H9 (cell line): ENCODE measurements around the gene ANO10. TPM values are rescaled to one million over a fixed set of nuclear protein-coding genes. Genes with fewer than 3 reads are reported as not detected.

Experiments used
- DNase-seq: peaks from one replicate; pipeline ENCODE4 v3.0.0-alpha.2; 2017
- H2AFZ ChIP-seq: one replicate; pipeline ENCODE4 v1.6.1; 2013; ENCODE audit warnings: mild to moderate bottlenecking, low read length, control low read depth, moderate library complexity
- H2AK5ac ChIP-seq: 2 replicates; pipeline ENCODE4 v1.6.1; 2013; ENCODE audit warnings: low read length, control low read depth, mixed read lengths; ENCODE audit not compliant: insufficient read length
- H2BK120ac ChIP-seq: one replicate; pipeline ENCODE4 v1.6.1; 2013; ENCODE audit warnings: low read depth, mild to moderate bottlenecking, low read length, control low read depth, inconsistent platforms; ENCODE audit not compliant: poor library complexity, severe bottlenecking
- H2BK12ac ChIP-seq: 2 replicates; pipeline ENCODE4 v1.6.1; 2013; ENCODE audit warnings: low read length, control low read depth, mixed read lengths, low read depth; ENCODE audit not compliant: insufficient read length
- H2BK15ac ChIP-seq: 2 replicates; pipeline ENCODE4 v1.6.1; 2013; ENCODE audit warnings: low read depth, low read length, control low read depth
- H2BK20ac ChIP-seq: one replicate; pipeline ENCODE4 v1.6.1; 2013; ENCODE audit warnings: low read depth, mild to moderate bottlenecking, low read length, control low read depth, inconsistent platforms; ENCODE audit not compliant: poor library complexity, severe bottlenecking
- H2BK5ac ChIP-seq: 2 replicates; pipeline ENCODE4 v1.6.1; 2013; ENCODE audit warnings: low read length, control low read depth, mixed read lengths; ENCODE audit not compliant: insufficient read length
- H3K14ac ChIP-seq: 2 replicates; pipeline ENCODE4 v1.6.1; 2013; ENCODE audit warnings: low read length, control low read depth; ENCODE audit not compliant: insufficient read depth
- H3K18ac ChIP-seq: 2 replicates; pipeline ENCODE4 v1.6.1; 2013; ENCODE audit warnings: low read depth, mild to moderate bottlenecking, mixed read lengths, low read length, control low read depth; ENCODE audit not compliant: insufficient read length
- H3K23ac ChIP-seq: 2 replicates; pipeline ENCODE4 v1.6.1; 2013; ENCODE audit warnings: low read length, control low read depth, mixed read lengths, low read depth; ENCODE audit not compliant: insufficient read length
- H3K23me2 ChIP-seq: 2 replicates; pipeline ENCODE4 v1.6.1; 2013; ENCODE audit warnings: low read depth, mild to moderate bottlenecking, mixed read lengths, low read length, control low read depth; ENCODE audit not compliant: insufficient read length, poor library complexity, severe bottlenecking
- H3K27ac ChIP-seq: 2 replicates; pipeline ENCODE4 v1.5.1; 2013; ENCODE audit warnings: low read length, control low read depth, mixed read lengths, low read depth; ENCODE audit not compliant: insufficient read length
- H3K27me3 ChIP-seq: 2 replicates; pipeline ENCODE4 v1.6.1; 2013; ENCODE audit warnings: low read length, control low read depth, inconsistent platforms; ENCODE audit not compliant: insufficient read depth
- H3K4ac ChIP-seq: 2 replicates; pipeline ENCODE4 v1.6.1; 2013; ENCODE audit warnings: low read depth, mild to moderate bottlenecking, control low read depth, inconsistent platforms, low read length, moderate library complexity
- H3K4me1 ChIP-seq: 2 replicates; pipeline ENCODE4 v1.6.1; 2013; ENCODE audit warnings: low read length, control low read depth, inconsistent platforms; ENCODE audit not compliant: insufficient read depth
- H3K4me2 ChIP-seq: 2 replicates; pipeline ENCODE4 v1.6.1; 2013; ENCODE audit warnings: low read length, control low read depth, mixed read lengths; ENCODE audit not compliant: insufficient read length, insufficient read depth
- H3K56ac ChIP-seq: 2 replicates; pipeline ENCODE4 v1.6.1; 2013; ENCODE audit warnings: low read depth, mild to moderate bottlenecking, mixed read lengths, low read length, control low read depth; ENCODE audit not compliant: insufficient read length
- H3K79me1 ChIP-seq: 2 replicates; pipeline ENCODE4 v1.6.1; 2013; ENCODE audit warnings: low read depth, mild to moderate bottlenecking, moderate library complexity, low read length, control low read depth, inconsistent platforms; ENCODE audit not compliant: insufficient read depth, poor library complexity, severe bottlenecking
- H3K79me2 ChIP-seq: 2 replicates; pipeline ENCODE4 v1.6.1; 2013; ENCODE audit warnings: low read length, control low read depth, inconsistent platforms; ENCODE audit not compliant: insufficient read depth
- H3K9ac ChIP-seq: 2 replicates; pipeline ENCODE4 v1.6.1; 2013; ENCODE audit warnings: low read length, control low read depth, mixed read lengths; ENCODE audit not compliant: insufficient read length; ENCODE audit errors: extremely low read depth
- H3K9me3 ChIP-seq: one replicate; pipeline ENCODE4 v1.6.1; 2013; ENCODE audit warnings: low read depth, low read length, inconsistent platforms; ENCODE audit not compliant: control insufficient read depth
- H3T11ph ChIP-seq: one replicate; pipeline ENCODE4 v1.6.1; 2013; ENCODE audit warnings: mild to moderate bottlenecking, low read length, control low read depth, inconsistent platforms
- H4K20me1 ChIP-seq: one replicate; pipeline ENCODE4 v1.6.1; 2013; ENCODE audit not compliant: control insufficient read depth, insufficient read length, insufficient read depth
- H4K5ac ChIP-seq: 2 replicates; pipeline ENCODE4 v1.6.1; 2013; ENCODE audit warnings: low read depth, mild to moderate bottlenecking, mixed read lengths, low read length, control low read depth; ENCODE audit not compliant: insufficient read length
- H4K8ac ChIP-seq: replicated peaks from 2 replicates; pipeline ENCODE4 v1.6.1; 2013; ENCODE audit warnings: low read length, control low read depth, mixed read lengths, low read depth; ENCODE audit not compliant: insufficient read length
- H4K91ac ChIP-seq: 2 replicates; pipeline ENCODE4 v1.6.1; 2013; ENCODE audit warnings: low read depth, mild to moderate bottlenecking, moderate library complexity, mixed read lengths, low read length, control low read depth; ENCODE audit not compliant: insufficient read length
- H3K27ac Mint-ChIP-seq, 3 experiments: 2 replicates in 2 of 3; 3 replicates in 1 of 3; pipeline ENCODE4 v1.8.0; 2020 to 2021; ENCODE audit warnings: mixed read lengths in 3 of 3, mild to moderate bottlenecking in 1 of 3, moderate library complexity in 1 of 3
- H3K27me3 Mint-ChIP-seq: 2 replicates; pipeline ENCODE4 v1.8.0; 2021; ENCODE audit warnings: low read depth, mild to moderate bottlenecking, moderate library complexity, mixed read lengths
- H3K36me3 Mint-ChIP-seq, 3 experiments: 2 replicates in 2 of 3; 3 replicates in 1 of 3; pipeline ENCODE4 v1.8.0; 2020 to 2021; ENCODE audit warnings: low read depth in 3 of 3, mixed read lengths in 3 of 3; ENCODE audit not compliant: insufficient read depth in 1 of 3
- H3K4me1 Mint-ChIP-seq, 2 experiments: 2 replicates each; pipeline ENCODE4 v1.8.0; 2020; ENCODE audit warnings: mixed read lengths in 2 of 2
- H3K4me3 Mint-ChIP-seq, 2 experiments: 2 replicates in 1 of 2; 3 replicates in 1 of 2; pipeline ENCODE4 v1.8.0; 2020 to 2021; ENCODE audit warnings: mild to moderate bottlenecking in 2 of 2, mixed read lengths in 2 of 2, moderate library complexity in 1 of 2
- H3K9me3 Mint-ChIP-seq, 2 experiments: 2 replicates in 1 of 2; 3 replicates in 1 of 2; pipeline ENCODE4 v1.8.0; 2020; ENCODE audit warnings: mild to moderate bottlenecking in 2 of 2, mixed read lengths in 2 of 2, moderate library complexity in 1 of 2
- WGBS: extraction: QIAGEN DNeasy Blood & Tissue Kit; methylation state at CpG from one replicate; pipeline ENCODE4 v1.1.7; 2013; ENCODE audit warnings: missing lambda C conversion rate, low lambda C conversion rate, mixed read lengths; ENCODE audit not compliant: insufficient read length; ENCODE audit errors: extremely low coverage; 5-methylcytosine and 5-hydroxymethylcytosine counted together
- total RNA-seq: library from RNA; stranded (reverse); gene quantifications from 2 replicates; pipeline ENCODE4 v1.2.1, GENCODE V29; 2021
- TF ChIP-seq, protein P1 (sequence below): fragments of 200-600 bp; sonication (generic); conservative IDR thresholded peaks from 3 replicates; pipeline ENCODE4 v1.8.0; 2021; ENCODE audit warnings: antibody characterized with exemption, mild to moderate bottlenecking

Gene ANO10
- total RNA-seq, 1 experiment from 2014 or later = 38.7 TPM

DNA sequence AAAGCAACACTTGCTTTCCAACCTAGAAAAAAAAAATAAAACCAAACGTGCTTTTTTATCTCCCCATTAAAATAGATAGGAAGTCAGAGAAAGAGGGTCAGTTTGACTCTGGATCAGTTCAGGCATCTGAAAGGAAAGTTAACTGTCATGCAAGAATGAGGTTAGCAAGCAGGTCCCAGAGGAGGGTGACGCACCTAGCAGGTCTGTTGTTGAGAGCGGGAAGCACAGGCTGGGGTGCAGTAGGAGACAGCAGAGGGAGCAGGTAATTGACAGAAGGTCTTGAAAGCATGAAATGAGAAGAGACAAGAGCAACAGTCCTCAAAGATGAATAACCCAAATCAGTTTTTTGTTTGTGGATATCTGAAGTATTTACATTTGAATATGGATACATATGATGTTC is 82.5 kb downstream of the ANO10 start:
- no CpG with 5 or more reads among the region's 3 CpGs for WGBS
- no peak overlapping the region for H3K56ac ChIP-seq
- H4K91ac ChIP-seq = no peak overlapping the region
- Mint-ChIP-seq H3K36me3 (no peaks in the 10 kb centered on the region), H3K27ac (peak overlapping the region in 2 of 3 experiments; percentile 39 to 82; a peak in 2 of 7 replicates), H3K4me1 (peaks cover 48 to 51% of the 10 kb centered on the region in 2 experiments), H3K4me3 (peak overlapping the region in 1 of 2 experiments; percentile 2; a peak in 1 of 5 replicates), H3K9me3 (no peaks in the 10 kb centered on the region), H3K27me3 (no peaks in the 10 kb centered on the region)
- H3K9ac ChIP-seq = no peak overlapping the region
- no peak overlapping the region for H2BK12ac ChIP-seq
- DNase-seq = peak; percentile 56
- no peak overlapping the region for H3K14ac ChIP-seq
- H2AK5ac ChIP-seq = no peak overlapping the region
- H4K5ac ChIP-seq = no peak overlapping the region
- no peaks in the 10 kb centered on the region for H3K79me2 ChIP-seq
- H3K18ac ChIP-seq = no peak overlapping the region
- no peaks in the 10 kb centered on the region for H3K27me3 ChIP-seq
- TF ChIP-seq, protein P1, sequence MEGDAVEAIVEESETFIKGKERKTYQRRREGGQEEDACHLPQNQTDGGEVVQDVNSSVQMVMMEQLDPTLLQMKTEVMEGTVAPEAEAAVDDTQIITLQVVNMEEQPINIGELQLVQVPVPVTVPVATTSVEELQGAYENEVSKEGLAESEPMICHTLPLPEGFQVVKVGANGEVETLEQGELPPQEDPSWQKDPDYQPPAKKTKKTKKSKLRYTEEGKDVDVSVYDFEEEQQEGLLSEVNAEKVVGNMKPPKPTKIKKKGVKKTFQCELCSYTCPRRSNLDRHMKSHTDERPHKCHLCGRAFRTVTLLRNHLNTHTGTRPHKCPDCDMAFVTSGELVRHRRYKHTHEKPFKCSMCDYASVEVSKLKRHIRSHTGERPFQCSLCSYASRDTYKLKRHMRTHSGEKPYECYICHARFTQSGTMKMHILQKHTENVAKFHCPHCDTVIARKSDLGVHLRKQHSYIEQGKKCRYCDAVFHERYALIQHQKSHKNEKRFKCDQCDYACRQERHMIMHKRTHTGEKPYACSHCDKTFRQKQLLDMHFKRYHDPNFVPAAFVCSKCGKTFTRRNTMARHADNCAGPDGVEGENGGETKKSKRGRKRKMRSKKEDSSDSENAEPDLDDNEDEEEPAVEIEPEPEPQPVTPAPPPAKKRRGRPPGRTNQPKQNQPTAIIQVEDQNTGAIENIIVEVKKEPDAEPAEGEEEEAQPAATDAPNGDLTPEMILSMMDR = peak; percentile 25; the same call in 2 of the 3 replicates
- H2AFZ ChIP-seq = no peak overlapping the region
- no peak overlapping the region for H3T11ph ChIP-seq
- no peak overlapping the region for H3K27ac ChIP-seq
- no peak overlapping the region for H2BK5ac ChIP-seq
- no peaks in the 10 kb centered on the region for H3K79me1 ChIP-seq
- H3K4me1 ChIP-seq = peaks cover 11% of the 10 kb centered on the region; the same call in 1 of the 2 replicates
- H3K23me2 ChIP-seq = no peaks in the 10 kb centered on the region
- no peak overlapping the region for H2BK120ac ChIP-seq
- no peak overlapping the region for H3K23ac ChIP-seq
- H3K4ac ChIP-seq = no peak overlapping the region
- H2BK20ac ChIP-seq = no peak overlapping the region
- H4K8ac ChIP-seq = no peak overlapping the region
- no peak overlapping the region for H2BK15ac ChIP-seq
- H3K9me3 ChIP-seq = no peaks in the 10 kb centered on the region
- H3K4me2 ChIP-seq = no peak overlapping the region
- no peaks in the 10 kb centered on the region for H4K20me1 ChIP-seq
